OCI-LY1 (cell line): Measurements from ENCODE around the gene TMEM101.

Experiments
- CTCF ChIP-seq: fragments of 200-600 bp; sonication (generic), shearing (Covaris generic); IDR thresholded peaks from 2 replicates; pipeline ENCODE4 v1.5.1; 2017; ENCODE audit warnings: mild to moderate bottlenecking, antibody characterized with exemption, low read length, moderate library complexity, mixed read lengths
- EZH2 ChIP-seq: fragments of 200-600 bp; sonication (generic), shearing (Covaris generic); IDR thresholded peaks from 2 replicates; pipeline ENCODE4 v1.8.0; 2017; ENCODE audit warnings: borderline replicate concordance, mixed run types, mild to moderate bottlenecking, antibody characterized with exemption, low read length, moderate library complexity, mixed read lengths

GRCh38 chr17:44029736-44030135, 15.0 kb upstream of the TMEM101 start:
- TF ChIP-seq CTCF, result no peak
- no peak for TF ChIP-seq EZH2
